ENCODE data around the gene ADAM15.

The ADAM15 gene

GRCh38 chr1:155086856-155087535 lies 35.9 kb downstream of the ADAM15 start:
- DNase-seq (ENCODE audit: low read depth) = no peak

- peak; percentile 74 for DNase-seq (ENCODE audit: low read depth)
These were observed 40.2 kb downstream of the ADAM15 start for GRCh38 chr1:155091071-155092051.

GRCh38 chr1:155092131-155092530 lies 41.0 kb downstream of the ADAM15 start:
- DNase-seq (ENCODE audit: low read depth) = no peak

GRCh38 chr1:155092641-155093040 lies 41.5 kb downstream of the ADAM15 start:
- no peak for DNase-seq (ENCODE audit: low read depth)

GRCh38 chr1:155093911-155094621 lies 43.0 kb downstream of the ADAM15 start:
- DNase-seq (ENCODE audit: low read depth) = no peak

GRCh38 chr1:155094622-155094948 lies 43.5 kb downstream of the ADAM15 start:
- DNase-seq (ENCODE audit: low read depth) = no peak

GRCh38 chr1:155099331-155099730 lies 48.2 kb downstream of the ADAM15 start:
- no peak for DNase-seq (ENCODE audit: low read depth)

- no peak for DNase-seq (ENCODE audit: low read depth)
These were observed 52.2 kb downstream of the ADAM15 start for GRCh38 chr1:155103325-155103724.

- DNase-seq (ENCODE audit: low read depth) = no peak
These were observed 53.8 kb downstream of the ADAM15 start for GRCh38 chr1:155104605-155105534.

GRCh38 chr1:155105604-155106011 lies 54.5 kb downstream of the ADAM15 start:
- DNase-seq (ENCODE audit: low read depth) = no peak

GRCh38 chr1:155106862-155107261 lies 55.7 kb downstream of the ADAM15 start:
- no peak for DNase-seq (ENCODE audit: low read depth)

GRCh38 chr1:155107309-155108264 lies 56.5 kb downstream of the ADAM15 start:
- no peak for DNase-seq (ENCODE audit: low read depth)

GRCh38 chr1:155108296-155108695 lies 57.2 kb downstream of the ADAM15 start:
- no peak for DNase-seq (ENCODE audit: low read depth)

- no peak for DNase-seq (ENCODE audit: low read depth)
These were observed 59.3 kb downstream of the ADAM15 start for GRCh38 chr1:155110381-155110780.

- DNase-seq (ENCODE audit: low read depth) = no peak
These were observed 59.7 kb downstream of the ADAM15 start for GRCh38 chr1:155110826-155111225.
